GM18951 (cell line): Measurements from ENCODE around the gene GPA33.

Source experiments
- POLR2A ChIP-seq: IDR thresholded peaks from 4 replicates; pipeline ENCODE4 v1.6.1; 2011; ENCODE audit warnings: mild to moderate bottlenecking; ENCODE audit not compliant: insufficient read length, insufficient read depth; ENCODE audit errors: extremely low read depth
- in situ Hi-C: fragments of 300-500 bp; cut with MboI; formaldehyde crosslinking; loops from one replicate; pipeline ENCODE4 v1.12.0; 2022; ENCODE audit warnings: low sequenced_read_pairs, mixed read lengths, inconsistent platforms; ENCODE audit not compliant: unreplicated experiment

GPA33 gene

DNA sequence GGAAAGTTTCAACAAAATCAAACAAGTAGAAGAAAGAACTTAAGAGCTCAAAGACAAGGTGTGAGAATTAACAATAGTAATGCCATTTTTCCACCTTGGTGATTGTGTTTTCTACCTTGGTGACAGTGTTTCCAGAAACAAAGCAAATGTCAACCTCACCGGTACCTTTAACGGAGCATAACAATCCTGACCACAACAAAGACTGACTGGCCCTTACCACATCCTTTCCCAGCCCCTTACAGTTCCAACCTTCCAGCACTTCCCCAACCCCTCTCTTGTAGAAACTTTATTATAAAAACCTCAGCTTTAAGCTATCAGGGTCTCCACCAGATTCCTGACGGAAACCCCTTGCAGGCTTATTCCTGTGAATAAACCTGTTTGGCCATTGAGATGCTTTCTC, 20.4 kb upstream of the GPA33 start:
- TF ChIP-seq POLR2A, result no peak

DNA sequence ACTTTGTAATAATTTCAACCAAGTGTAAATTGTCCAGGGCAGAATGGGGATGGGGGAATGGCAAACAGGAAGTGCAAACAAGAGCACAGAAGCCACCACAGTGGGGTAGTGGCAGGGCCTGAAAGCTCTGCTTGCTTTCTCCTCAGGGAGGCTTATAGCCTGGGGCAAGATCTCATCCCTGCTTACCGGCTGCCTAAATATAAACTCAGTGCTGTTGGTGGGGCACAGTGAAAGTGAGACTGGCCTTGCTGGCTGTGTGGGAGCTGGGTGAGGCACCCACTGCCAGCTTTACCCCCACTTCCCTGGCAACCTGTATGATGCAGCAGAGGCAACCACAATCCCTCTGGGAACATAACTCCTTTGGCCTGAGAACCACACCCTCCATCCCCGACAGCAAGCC, 18.9 kb upstream of the GPA33 start:
- in situ Hi-C loops, result no loop called here

More for the DNA sequence above, 20.4 kb upstream of the GPA33 start:
- in situ Hi-C loops, result no loop called here

GRCh38 chr1:167107456-167107855, 17.3 kb upstream of the GPA33 start:
- TF ChIP-seq POLR2A, result no peak
- in situ Hi-C loops, result no loop called here

More for the DNA sequence above, 18.9 kb upstream of the GPA33 start:
- TF ChIP-seq POLR2A, result no peak

DNA sequence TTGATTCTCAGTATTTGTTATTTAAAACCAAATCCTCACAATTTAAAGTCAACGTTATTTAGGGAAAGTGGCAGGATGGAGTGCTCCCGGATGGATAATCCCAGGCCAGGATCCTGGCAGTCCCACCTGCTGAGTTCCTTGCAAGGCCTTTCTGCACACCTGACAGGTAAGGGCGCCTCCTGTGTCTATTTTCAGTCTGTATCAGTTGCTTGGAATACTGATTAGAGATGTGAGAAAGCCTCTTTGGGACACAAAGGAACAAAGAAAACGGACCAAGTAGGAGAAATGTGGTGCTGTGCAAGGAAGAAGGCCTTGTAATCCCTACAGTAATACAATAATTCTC, 15.9 kb upstream of the GPA33 start:
- TF ChIP-seq POLR2A, result no peak
- in situ Hi-C loops, result no loop called here

DNA sequence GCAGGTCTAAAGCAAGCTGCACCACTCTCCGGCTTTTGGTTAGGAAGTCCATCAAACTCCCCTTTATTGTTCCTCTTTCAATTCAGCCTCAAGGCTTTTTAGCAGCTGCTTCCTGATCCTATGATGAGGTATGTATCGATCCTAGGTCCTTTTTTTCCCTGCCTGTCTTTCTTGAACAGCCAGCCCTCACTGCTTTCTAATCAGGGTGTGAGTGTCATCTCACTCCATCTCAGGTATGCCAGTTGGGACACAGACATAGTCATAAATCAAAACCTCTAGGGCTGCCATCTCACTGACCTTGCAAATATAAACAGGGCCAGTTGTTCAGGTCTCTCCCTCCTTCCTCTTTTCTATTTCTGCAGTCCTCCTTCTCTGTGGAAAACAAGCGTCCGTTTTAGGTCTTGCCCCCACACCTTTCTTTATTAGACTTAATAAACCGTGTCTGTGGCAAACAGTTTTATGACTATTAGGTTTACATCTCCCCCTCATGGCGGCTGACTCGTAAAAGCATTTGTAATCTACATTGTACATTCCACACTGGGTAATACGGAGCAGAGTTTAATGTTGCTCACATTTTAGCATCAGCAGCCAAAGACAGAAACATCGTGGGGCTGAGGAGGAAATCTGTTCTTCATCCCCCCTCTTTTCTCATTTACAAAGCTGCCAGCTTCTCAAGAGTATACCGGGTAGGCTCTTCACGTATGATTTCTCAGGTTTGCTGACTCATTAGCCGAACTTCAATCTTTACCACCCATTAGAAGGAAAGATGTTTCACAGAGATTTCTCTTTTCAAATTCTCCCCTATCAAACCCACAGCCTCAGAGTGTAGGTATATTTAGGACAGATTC, 15.3 kb upstream of the GPA33 start:
- in situ Hi-C loops, result no loop called here
- no peak for TF ChIP-seq POLR2A

DNA sequence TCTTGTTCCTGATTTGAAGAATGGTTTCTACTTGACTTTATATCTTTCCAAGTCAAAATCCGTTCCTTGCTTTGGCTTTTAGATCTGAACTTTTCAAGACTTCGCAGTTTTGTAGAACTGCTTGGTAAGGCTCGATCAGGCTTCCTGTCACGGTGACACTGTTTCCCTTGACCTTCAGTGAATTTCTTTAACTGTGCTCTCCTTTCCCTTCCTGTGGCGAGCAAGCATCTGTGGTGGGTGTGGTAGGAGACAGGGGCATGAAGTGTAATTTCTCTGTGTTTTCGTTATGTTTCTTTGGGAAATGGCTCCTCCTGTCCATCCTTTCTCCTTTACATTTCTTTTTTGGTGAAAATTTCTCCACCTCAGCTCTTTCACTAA, 14.1 kb upstream of the GPA33 start:
- no peak for TF ChIP-seq POLR2A
- in situ Hi-C loops, result no loop called here

DNA sequence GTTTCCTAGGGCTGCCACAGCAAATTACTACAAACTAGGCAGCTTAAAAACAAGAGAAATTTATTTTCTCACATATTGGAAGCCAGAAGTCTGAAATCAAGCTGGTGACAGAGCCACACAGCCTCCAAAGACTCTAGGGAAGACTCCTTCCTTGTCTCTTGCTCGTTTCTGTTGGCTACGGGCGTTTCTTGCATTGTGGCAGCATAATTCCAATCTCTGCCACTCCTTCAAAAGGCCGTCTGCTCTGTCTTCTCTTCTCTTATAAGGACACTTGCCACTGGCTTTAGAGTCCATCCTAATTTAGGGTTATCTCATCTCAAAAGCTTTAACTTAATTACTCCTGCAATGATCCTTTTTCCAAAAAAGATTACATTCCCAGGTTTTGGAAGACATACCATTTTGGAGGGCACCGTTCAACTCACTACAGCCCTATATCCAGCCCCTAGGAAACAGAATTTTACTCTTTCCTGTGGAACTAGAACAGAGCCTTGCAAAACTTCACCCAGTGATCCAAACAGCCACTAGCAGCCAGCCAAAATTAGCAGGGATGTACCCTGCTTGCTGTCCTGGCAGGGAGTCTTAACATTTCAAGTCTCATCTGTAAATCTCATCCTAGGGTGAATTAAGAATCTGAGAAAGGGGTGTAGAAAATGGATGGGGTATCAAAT, 12.9 kb upstream of the GPA33 start:
- in situ Hi-C loops, result no loop called here

GRCh38 chr1:167101754-167102153, 11.6 kb upstream of the GPA33 start:
- no peak for TF ChIP-seq POLR2A
- in situ Hi-C loops, result no loop called here

More for the DNA sequence above, 12.9 kb upstream of the GPA33 start:
- TF ChIP-seq POLR2A, result no peak

DNA sequence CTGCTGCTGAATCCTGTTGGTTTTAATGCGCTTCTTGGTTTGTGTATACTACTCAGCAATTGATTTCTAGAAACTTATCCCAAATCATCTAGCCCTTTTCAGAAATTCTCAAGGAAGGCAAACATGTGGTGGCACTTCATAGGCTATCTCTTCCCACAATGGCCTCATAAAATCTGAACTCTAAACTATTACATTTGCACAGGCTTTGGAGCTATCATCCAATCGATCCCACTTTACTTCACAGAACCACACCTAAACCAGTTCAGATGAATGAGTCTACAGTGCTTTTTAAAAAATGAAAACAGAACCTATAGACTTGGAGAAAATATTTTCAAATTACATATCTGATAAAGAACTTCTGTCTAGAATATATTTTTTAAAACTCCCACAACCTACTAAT, 10.6 kb upstream of the GPA33 start:
- in situ Hi-C loops, result no loop called here
- no peak for TF ChIP-seq POLR2A

DNA sequence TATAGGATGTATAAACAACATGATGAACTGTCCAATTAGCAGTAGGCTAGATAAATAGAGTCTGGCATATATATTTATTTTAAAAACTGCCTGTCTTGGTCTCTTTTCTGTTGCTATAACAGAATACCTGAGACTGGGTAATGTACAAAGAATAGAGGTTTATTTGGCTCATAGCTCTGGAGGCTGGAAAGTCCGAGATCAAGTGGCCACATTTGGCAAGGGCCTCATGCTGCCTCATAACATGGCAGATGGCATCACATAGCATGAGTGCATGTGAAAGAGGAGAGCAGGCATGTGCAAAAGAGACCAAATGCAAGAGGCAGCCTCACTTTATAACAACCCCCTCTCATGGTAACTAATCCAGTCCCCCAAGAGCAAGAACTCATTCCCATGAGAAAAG, 9.7 kb upstream of the GPA33 start:
- TF ChIP-seq POLR2A, result no peak
- in situ Hi-C loops, result loop anchor here (25.0 kb wide), 1 partner anchor 587 kb away; no protein-coding TSS in a partner anchor

- TF ChIP-seq POLR2A, result no peak
Observed at GRCh38 chr1:167095368-167095767, 5.2 kb upstream of the GPA33 start.

DNA sequence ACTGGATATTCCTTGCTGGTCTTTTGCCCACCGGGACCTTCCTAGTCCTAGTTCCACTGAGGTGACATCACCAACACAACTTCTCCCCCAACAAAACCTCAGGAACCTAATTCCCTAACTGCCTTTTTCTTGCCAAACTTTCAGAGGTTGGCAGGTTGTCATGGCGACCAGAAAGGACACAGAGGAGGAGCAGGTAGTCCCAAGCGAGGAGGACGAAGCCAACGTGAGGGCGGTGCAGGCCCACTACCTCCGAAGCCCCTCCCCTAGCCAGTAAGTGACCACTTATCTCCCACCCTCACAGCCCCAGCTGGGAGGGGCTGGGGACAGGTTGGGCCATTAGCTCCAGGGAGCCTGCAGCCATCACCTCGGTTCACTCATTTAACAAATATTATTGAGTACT, 4.5 kb upstream of the GPA33 start:
- TF ChIP-seq POLR2A, result no peak
- in situ Hi-C loops, result loop anchor here (25.0 kb wide), 1 partner anchor 593 kb away; no protein-coding TSS in a partner anchor

More at GRCh38 chr1:167095368-167095767, 5.2 kb upstream of the GPA33 start:
- in situ Hi-C loops, result loop anchor here (25.0 kb wide), 1 partner anchor 592 kb away; no protein-coding TSS in a partner anchor

DNA sequence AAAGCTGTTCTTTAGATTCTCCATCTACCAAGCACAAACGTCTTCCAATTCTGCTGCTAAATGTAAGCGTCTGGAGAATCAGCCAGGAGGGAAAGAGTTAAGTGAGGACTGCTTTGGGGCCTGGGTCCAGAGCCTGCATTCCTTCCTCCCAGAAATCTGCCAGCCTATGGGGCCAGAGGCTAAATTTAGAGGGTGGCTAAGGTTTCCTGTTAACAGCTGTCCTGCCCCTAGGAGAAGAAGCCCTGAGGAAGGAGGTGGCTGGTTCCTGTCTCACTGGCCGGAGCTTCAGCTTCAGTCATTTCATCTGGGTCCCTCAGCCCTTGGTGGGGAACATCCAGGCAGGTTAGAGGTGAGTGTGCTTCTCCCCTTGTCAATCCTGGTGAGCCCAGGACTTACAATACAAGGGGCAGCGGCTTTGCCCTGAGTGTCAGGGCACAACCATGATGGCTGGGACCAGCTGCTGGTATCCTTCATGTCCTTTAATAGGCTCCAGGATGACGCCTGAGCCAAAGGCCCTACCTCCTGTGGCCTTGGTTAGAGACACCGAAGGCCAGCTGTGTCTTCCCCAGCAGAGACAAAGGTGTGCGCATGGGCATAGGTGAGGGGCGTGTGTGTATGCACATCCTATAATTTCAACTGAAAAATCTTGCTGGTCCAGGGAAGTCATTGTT, 3.8 kb upstream of the GPA33 start, which contains the start of gene STYXL2:
STYXL2 (plus strand) TSS at position 230 of the 671 bp plus-strand sequence. CDS start 775 bp downstream, outside the sequence.
- TF ChIP-seq POLR2A, result no peak
- in situ Hi-C loops, result loop anchor here (25.0 kb wide), 1 partner anchor 593 kb away; no protein-coding TSS in a partner anchor

GRCh38 chr1:167092653-167093052, 2.5 kb upstream of the GPA33 start:
- TF ChIP-seq POLR2A, result no peak
- in situ Hi-C loops, result loop anchor here (25.0 kb wide), 1 partner anchor 595 kb away; no protein-coding TSS in a partner anchor

GRCh38 chr1:167089939-167090313, 251 bp downstream of the GPA33 start:
- no peak for TF ChIP-seq POLR2A
- in situ Hi-C loops, result loop anchor here (25.0 kb wide), 1 partner anchor 597 kb away; no protein-coding TSS in a partner anchor
